H9 (cell line): ENCODE results near the gene SPATA2. TPM values are rescaled to one million over a fixed set of nuclear protein-coding genes. Genes with fewer than 3 reads are reported as not detected.
A peak's percentile ranks its signal among the peaks of the same experiment; 100 is the strongest.

Experiments used
- DNase-seq: peaks from one replicate; pipeline ENCODE4 v3.0.0-alpha.2; 2017
- H2AFZ ChIP-seq: one replicate; pipeline ENCODE4 v1.6.1; 2013; ENCODE audit warnings: mild to moderate bottlenecking, low read length, control low read depth, moderate library complexity
- H2AK5ac ChIP-seq: 2 replicates; pipeline ENCODE4 v1.6.1; 2013; ENCODE audit warnings: low read length, control low read depth, mixed read lengths; ENCODE audit not compliant: insufficient read length
- H2BK120ac ChIP-seq: one replicate; pipeline ENCODE4 v1.6.1; 2013; ENCODE audit warnings: low read depth, mild to moderate bottlenecking, low read length, control low read depth, inconsistent platforms; ENCODE audit not compliant: poor library complexity, severe bottlenecking
- H2BK12ac ChIP-seq: 2 replicates; pipeline ENCODE4 v1.6.1; 2013; ENCODE audit warnings: low read length, control low read depth, mixed read lengths, low read depth; ENCODE audit not compliant: insufficient read length
- H2BK15ac ChIP-seq: 2 replicates; pipeline ENCODE4 v1.6.1; 2013; ENCODE audit warnings: low read depth, low read length, control low read depth
- H2BK20ac ChIP-seq: one replicate; pipeline ENCODE4 v1.6.1; 2013; ENCODE audit warnings: low read depth, mild to moderate bottlenecking, low read length, control low read depth, inconsistent platforms; ENCODE audit not compliant: poor library complexity, severe bottlenecking
- H2BK5ac ChIP-seq: 2 replicates; pipeline ENCODE4 v1.6.1; 2013; ENCODE audit warnings: low read length, control low read depth, mixed read lengths; ENCODE audit not compliant: insufficient read length
- H3K14ac ChIP-seq: 2 replicates; pipeline ENCODE4 v1.6.1; 2013; ENCODE audit warnings: low read length, control low read depth; ENCODE audit not compliant: insufficient read depth
- H3K18ac ChIP-seq: 2 replicates; pipeline ENCODE4 v1.6.1; 2013; ENCODE audit warnings: low read depth, mild to moderate bottlenecking, mixed read lengths, low read length, control low read depth; ENCODE audit not compliant: insufficient read length
- H3K23ac ChIP-seq: 2 replicates; pipeline ENCODE4 v1.6.1; 2013; ENCODE audit warnings: low read length, control low read depth, mixed read lengths, low read depth; ENCODE audit not compliant: insufficient read length
- H3K23me2 ChIP-seq: 2 replicates; pipeline ENCODE4 v1.6.1; 2013; ENCODE audit warnings: low read depth, mild to moderate bottlenecking, mixed read lengths, low read length, control low read depth; ENCODE audit not compliant: insufficient read length, poor library complexity, severe bottlenecking
- H3K27ac ChIP-seq: 2 replicates; pipeline ENCODE4 v1.5.1; 2013; ENCODE audit warnings: low read length, control low read depth, mixed read lengths, low read depth; ENCODE audit not compliant: insufficient read length
- H3K27me3 ChIP-seq: 2 replicates; pipeline ENCODE4 v1.6.1; 2013; ENCODE audit warnings: low read length, control low read depth, inconsistent platforms; ENCODE audit not compliant: insufficient read depth
- H3K4ac ChIP-seq: 2 replicates; pipeline ENCODE4 v1.6.1; 2013; ENCODE audit warnings: low read depth, mild to moderate bottlenecking, control low read depth, inconsistent platforms, low read length, moderate library complexity
- H3K4me1 ChIP-seq: 2 replicates; pipeline ENCODE4 v1.6.1; 2013; ENCODE audit warnings: low read length, control low read depth, inconsistent platforms; ENCODE audit not compliant: insufficient read depth
- H3K4me2 ChIP-seq: 2 replicates; pipeline ENCODE4 v1.6.1; 2013; ENCODE audit warnings: low read length, control low read depth, mixed read lengths; ENCODE audit not compliant: insufficient read length, insufficient read depth
- H3K56ac ChIP-seq: 2 replicates; pipeline ENCODE4 v1.6.1; 2013; ENCODE audit warnings: low read depth, mild to moderate bottlenecking, mixed read lengths, low read length, control low read depth; ENCODE audit not compliant: insufficient read length
- H3K79me1 ChIP-seq: 2 replicates; pipeline ENCODE4 v1.6.1; 2013; ENCODE audit warnings: low read depth, mild to moderate bottlenecking, moderate library complexity, low read length, control low read depth, inconsistent platforms; ENCODE audit not compliant: insufficient read depth, poor library complexity, severe bottlenecking
- H3K79me2 ChIP-seq: 2 replicates; pipeline ENCODE4 v1.6.1; 2013; ENCODE audit warnings: low read length, control low read depth, inconsistent platforms; ENCODE audit not compliant: insufficient read depth
- H3K9ac ChIP-seq: 2 replicates; pipeline ENCODE4 v1.6.1; 2013; ENCODE audit warnings: low read length, control low read depth, mixed read lengths; ENCODE audit not compliant: insufficient read length; ENCODE audit errors: extremely low read depth
- H3K9me3 ChIP-seq: one replicate; pipeline ENCODE4 v1.6.1; 2013; ENCODE audit warnings: low read depth, low read length, inconsistent platforms; ENCODE audit not compliant: control insufficient read depth
- H3T11ph ChIP-seq: one replicate; pipeline ENCODE4 v1.6.1; 2013; ENCODE audit warnings: mild to moderate bottlenecking, low read length, control low read depth, inconsistent platforms
- H4K20me1 ChIP-seq: one replicate; pipeline ENCODE4 v1.6.1; 2013; ENCODE audit not compliant: control insufficient read depth, insufficient read length, insufficient read depth
- H4K5ac ChIP-seq: 2 replicates; pipeline ENCODE4 v1.6.1; 2013; ENCODE audit warnings: low read depth, mild to moderate bottlenecking, mixed read lengths, low read length, control low read depth; ENCODE audit not compliant: insufficient read length
- H4K8ac ChIP-seq: replicated peaks from 2 replicates; pipeline ENCODE4 v1.6.1; 2013; ENCODE audit warnings: low read length, control low read depth, mixed read lengths, low read depth; ENCODE audit not compliant: insufficient read length
- H4K91ac ChIP-seq: 2 replicates; pipeline ENCODE4 v1.6.1; 2013; ENCODE audit warnings: low read depth, mild to moderate bottlenecking, moderate library complexity, mixed read lengths, low read length, control low read depth; ENCODE audit not compliant: insufficient read length
- H3K27ac Mint-ChIP-seq, 3 experiments: 2 replicates in 2 of 3; 3 replicates in 1 of 3; pipeline ENCODE4 v1.8.0; 2020 to 2021; ENCODE audit warnings: mixed read lengths in 3 of 3, mild to moderate bottlenecking in 1 of 3, moderate library complexity in 1 of 3
- H3K27me3 Mint-ChIP-seq: 2 replicates; pipeline ENCODE4 v1.8.0; 2021; ENCODE audit warnings: low read depth, mild to moderate bottlenecking, moderate library complexity, mixed read lengths
- H3K36me3 Mint-ChIP-seq, 3 experiments: 2 replicates in 2 of 3; 3 replicates in 1 of 3; pipeline ENCODE4 v1.8.0; 2020 to 2021; ENCODE audit warnings: low read depth in 3 of 3, mixed read lengths in 3 of 3; ENCODE audit not compliant: insufficient read depth in 1 of 3
- H3K4me1 Mint-ChIP-seq, 2 experiments: 2 replicates each; pipeline ENCODE4 v1.8.0; 2020; ENCODE audit warnings: mixed read lengths in 2 of 2
- H3K4me3 Mint-ChIP-seq, 2 experiments: 2 replicates in 1 of 2; 3 replicates in 1 of 2; pipeline ENCODE4 v1.8.0; 2020 to 2021; ENCODE audit warnings: mild to moderate bottlenecking in 2 of 2, mixed read lengths in 2 of 2, moderate library complexity in 1 of 2
- H3K9me3 Mint-ChIP-seq, 2 experiments: 2 replicates in 1 of 2; 3 replicates in 1 of 2; pipeline ENCODE4 v1.8.0; 2020; ENCODE audit warnings: mild to moderate bottlenecking in 2 of 2, mixed read lengths in 2 of 2, moderate library complexity in 1 of 2
- CTCF ChIP-seq: fragments of 200-600 bp; sonication (generic); conservative IDR thresholded peaks from 3 replicates; pipeline ENCODE4 v1.8.0; 2021; ENCODE audit warnings: antibody characterized with exemption, mild to moderate bottlenecking
- WGBS: extraction: QIAGEN DNeasy Blood & Tissue Kit; methylation state at CpG from one replicate; pipeline ENCODE4 v1.1.7; 2013; ENCODE audit warnings: missing lambda C conversion rate, low lambda C conversion rate, mixed read lengths; ENCODE audit not compliant: insufficient read length; ENCODE audit errors: extremely low coverage; 5-methylcytosine and 5-hydroxymethylcytosine counted together
- total RNA-seq: library from RNA; stranded (reverse); gene quantifications from 2 replicates; pipeline ENCODE4 v1.2.1, GENCODE V29; 2021

SPATA2 gene
- total RNA-seq, 1 experiment from 2014 or later, result 9.6 TPM

- H3K27me3 ChIP-seq, result no peaks in the 10 kb centered on the region
- no peaks in the 10 kb centered on the region for H4K20me1 ChIP-seq
- H3K9me3 ChIP-seq, result no peaks in the 10 kb centered on the region
- Mint-ChIP-seq H3K4me3 (no peak overlapping the region; a peak in 1 of 5 replicates), H3K36me3 (peaks cover 3 to 11% (median 11%) of the 10 kb centered on the region in 3 experiments; a peak in 5 of 7 replicates), H3K27ac (peak overlapping the region in 1 of 3 experiments; percentile 79; a peak in 3 of 7 replicates), H3K27me3 (peaks cover 1% of the 10 kb centered on the region), H3K9me3 (no peaks in the 10 kb centered on the region), H3K4me1 (peaks cover 28 to 51% of the 10 kb centered on the region in 2 experiments)
- no peak for TF ChIP-seq CTCF
- WGBS, result no CpG with 5 or more reads among the region's 9 CpGs
- H3K4me1 ChIP-seq, result no peaks in the 10 kb centered on the region
- H2BK20ac ChIP-seq, result no peak overlapping the region
- no peak overlapping the region for H3K4ac ChIP-seq
- no peak overlapping the region for H3K18ac ChIP-seq
- H2AK5ac ChIP-seq, result no peak overlapping the region
- no peak overlapping the region for H2BK5ac ChIP-seq
- H4K8ac ChIP-seq, result no peak overlapping the region
- H2BK120ac ChIP-seq, result no peak overlapping the region
- H4K91ac ChIP-seq, result no peak overlapping the region
- no peak overlapping the region for H2BK15ac ChIP-seq
- H3T11ph ChIP-seq, result no peak overlapping the region
- H2AFZ ChIP-seq, result no peak overlapping the region
- no peak overlapping the region for H3K9ac ChIP-seq
- H3K23me2 ChIP-seq, result no peaks in the 10 kb centered on the region
- no peak overlapping the region for H3K56ac ChIP-seq
- no peak for DNase-seq
- H3K14ac ChIP-seq, result no peak overlapping the region
- no peak overlapping the region for H4K5ac ChIP-seq
- no peak overlapping the region for H3K27ac ChIP-seq
- H3K79me2 ChIP-seq, result no peaks in the 10 kb centered on the region
- H2BK12ac ChIP-seq, result no peak overlapping the region
- no peaks in the 10 kb centered on the region for H3K79me1 ChIP-seq
- H3K23ac ChIP-seq, result no peak overlapping the region
- H3K4me2 ChIP-seq, result no peak overlapping the region
Measured at GRCh38 chr20:49889001-49889934, 26.1 kb downstream of the SPATA2 start.
